ENCODE measurements around the gene FAM111B. TPM values are rescaled to one million over a fixed set of nuclear protein-coding genes. Genes with fewer than 3 reads are reported as not detected.
"Not testable (repeated sequence)": the region's sequence is repeated elsewhere in the genome, so short reads cannot be mapped to it uniquely, and the experiment has no call there.

FAM111B gene
- total RNA-seq, 2 donors from 2014 or later: 7.9 to 27.5 TPM

DNA sequence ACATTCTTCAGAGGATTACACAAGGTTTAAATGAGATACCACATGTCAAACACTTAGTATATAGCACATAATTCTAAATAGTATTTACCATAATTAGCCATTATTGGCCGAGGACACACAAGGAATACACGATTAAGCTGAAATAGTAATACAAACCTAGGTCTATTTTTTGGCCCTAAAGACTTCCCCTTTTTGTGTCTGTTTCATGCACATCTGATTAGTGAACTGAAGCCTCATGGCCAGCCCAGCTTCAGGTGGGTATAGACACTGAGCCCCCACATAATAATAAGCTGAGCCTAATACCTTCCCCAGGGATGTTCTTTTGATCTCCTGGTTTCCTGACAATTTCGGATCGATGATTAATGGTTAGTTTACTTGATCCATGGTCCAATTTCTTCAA is 18.9 kb upstream of the FAM111B start:
- H3K9ac ChIP-seq (ENCODE audit: low read depth in 2 of 2, low read length in 2 of 2): no peak overlapping the region
- H3K4me1 ChIP-seq: no peaks in the 10 kb centered on the region
- no peaks in the 10 kb centered on the region for H3K27me3 ChIP-seq
- no peak for DNase-seq
- no peaks in the 10 kb centered on the region for H3K36me3 ChIP-seq
- H3K27ac ChIP-seq: no peak overlapping the region
- intact Hi-C loops (cut with DNase I): no loop called here
- H3K9me3 ChIP-seq: no peaks in the 10 kb centered on the region
- no peak overlapping the region for H3K4me3 ChIP-seq
- TF ChIP-seq, protein P1, sequence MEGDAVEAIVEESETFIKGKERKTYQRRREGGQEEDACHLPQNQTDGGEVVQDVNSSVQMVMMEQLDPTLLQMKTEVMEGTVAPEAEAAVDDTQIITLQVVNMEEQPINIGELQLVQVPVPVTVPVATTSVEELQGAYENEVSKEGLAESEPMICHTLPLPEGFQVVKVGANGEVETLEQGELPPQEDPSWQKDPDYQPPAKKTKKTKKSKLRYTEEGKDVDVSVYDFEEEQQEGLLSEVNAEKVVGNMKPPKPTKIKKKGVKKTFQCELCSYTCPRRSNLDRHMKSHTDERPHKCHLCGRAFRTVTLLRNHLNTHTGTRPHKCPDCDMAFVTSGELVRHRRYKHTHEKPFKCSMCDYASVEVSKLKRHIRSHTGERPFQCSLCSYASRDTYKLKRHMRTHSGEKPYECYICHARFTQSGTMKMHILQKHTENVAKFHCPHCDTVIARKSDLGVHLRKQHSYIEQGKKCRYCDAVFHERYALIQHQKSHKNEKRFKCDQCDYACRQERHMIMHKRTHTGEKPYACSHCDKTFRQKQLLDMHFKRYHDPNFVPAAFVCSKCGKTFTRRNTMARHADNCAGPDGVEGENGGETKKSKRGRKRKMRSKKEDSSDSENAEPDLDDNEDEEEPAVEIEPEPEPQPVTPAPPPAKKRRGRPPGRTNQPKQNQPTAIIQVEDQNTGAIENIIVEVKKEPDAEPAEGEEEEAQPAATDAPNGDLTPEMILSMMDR (IDR thresholded peaks at IDR 0.05): no peak

DNA sequence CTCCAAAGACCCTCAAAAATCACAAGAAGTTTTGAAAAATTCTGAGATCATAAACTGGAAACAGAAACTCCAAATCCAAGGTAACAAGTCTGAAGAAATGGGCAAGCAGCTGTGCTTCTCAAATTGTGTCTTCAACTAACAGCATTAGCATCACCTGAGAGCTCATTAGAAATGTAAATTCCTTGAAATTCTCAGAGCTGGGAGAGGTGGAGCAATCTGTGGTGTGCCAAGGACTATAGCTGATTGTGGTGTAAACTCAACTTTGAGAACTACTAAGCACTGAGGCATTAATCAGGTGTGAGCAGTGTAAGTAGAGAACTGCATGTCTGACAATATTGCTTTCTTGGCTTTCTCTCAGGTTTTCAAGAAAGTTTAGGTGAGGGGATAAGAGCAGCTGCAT is 13.5 kb upstream of the FAM111B start:
- not testable (repeated sequence) for H3K4me1 ChIP-seq; H3K4me3 ChIP-seq; H3K36me3 ChIP-seq; H3K9ac ChIP-seq (ENCODE audit: low read depth in 2 of 2, low read length in 2 of 2); DNase-seq; H3K27me3 ChIP-seq; H3K27ac ChIP-seq; H3K9me3 ChIP-seq
- intact Hi-C loops (cut with DNase I): loop anchor here (2.0 kb wide), 1 partner anchor 43 kb away; no protein-coding TSS in a partner anchor

DNA sequence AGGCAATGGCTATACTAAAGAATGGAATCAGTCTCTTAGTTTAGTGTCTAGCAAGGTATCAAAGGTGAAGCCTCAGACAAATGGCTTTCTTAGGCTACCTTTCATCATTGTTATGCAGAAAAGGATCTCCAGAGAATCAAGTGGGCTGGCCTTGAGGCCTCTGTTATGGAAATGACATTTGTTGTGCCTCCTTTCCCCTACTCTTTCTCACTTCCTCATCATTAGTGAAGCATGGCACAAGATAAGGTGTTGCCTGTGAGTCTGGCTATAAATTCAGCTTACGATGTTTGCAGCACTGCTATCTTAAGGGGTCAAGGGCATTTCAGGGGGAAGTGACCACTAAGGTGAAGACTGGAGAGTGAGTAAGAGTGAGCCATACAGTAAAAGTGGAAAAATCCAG is 11.8 kb upstream of the FAM111B start:
- H3K4me1 ChIP-seq; DNase-seq; intact Hi-C loops (cut with DNase I); H3K36me3 ChIP-seq; H3K9me3 ChIP-seq; H3K4me3 ChIP-seq; H3K27ac ChIP-seq; H3K27me3 ChIP-seq; H3K9ac ChIP-seq (ENCODE audit: low read depth in 2 of 2, low read length in 2 of 2): not testable (repeated sequence)

DNA sequence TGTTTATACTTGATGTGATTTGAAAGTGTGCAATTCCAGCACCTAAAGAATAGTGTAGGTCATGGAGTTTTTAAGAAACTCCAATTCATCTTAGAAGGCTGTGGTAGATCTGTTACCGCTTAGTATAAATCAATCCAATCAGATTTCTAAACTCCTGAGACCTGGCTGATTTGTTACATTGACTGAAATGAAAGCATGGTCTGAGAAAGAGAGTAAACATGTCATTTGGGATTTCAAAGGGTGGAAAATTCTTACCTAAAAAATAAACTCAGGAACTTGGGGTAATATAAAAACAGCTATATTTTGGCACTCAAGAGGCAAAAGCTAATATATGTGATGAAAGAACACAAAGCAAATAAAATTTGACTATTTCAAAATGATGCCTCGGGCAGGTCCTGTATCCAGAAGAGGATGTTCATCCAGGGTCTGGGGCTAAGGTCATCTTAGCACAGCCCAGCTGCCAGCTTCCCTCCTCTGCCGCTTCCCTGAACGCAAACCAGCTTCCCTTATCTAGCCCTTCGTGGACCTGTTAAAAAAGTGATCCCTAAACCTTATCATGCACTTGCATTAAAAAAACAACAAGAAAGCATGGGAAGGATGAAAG is 11.0 kb upstream of the FAM111B start:
- H3K4me3 ChIP-seq; H3K9me3 ChIP-seq; intact Hi-C loops (cut with DNase I): not testable (repeated sequence)

DNA sequence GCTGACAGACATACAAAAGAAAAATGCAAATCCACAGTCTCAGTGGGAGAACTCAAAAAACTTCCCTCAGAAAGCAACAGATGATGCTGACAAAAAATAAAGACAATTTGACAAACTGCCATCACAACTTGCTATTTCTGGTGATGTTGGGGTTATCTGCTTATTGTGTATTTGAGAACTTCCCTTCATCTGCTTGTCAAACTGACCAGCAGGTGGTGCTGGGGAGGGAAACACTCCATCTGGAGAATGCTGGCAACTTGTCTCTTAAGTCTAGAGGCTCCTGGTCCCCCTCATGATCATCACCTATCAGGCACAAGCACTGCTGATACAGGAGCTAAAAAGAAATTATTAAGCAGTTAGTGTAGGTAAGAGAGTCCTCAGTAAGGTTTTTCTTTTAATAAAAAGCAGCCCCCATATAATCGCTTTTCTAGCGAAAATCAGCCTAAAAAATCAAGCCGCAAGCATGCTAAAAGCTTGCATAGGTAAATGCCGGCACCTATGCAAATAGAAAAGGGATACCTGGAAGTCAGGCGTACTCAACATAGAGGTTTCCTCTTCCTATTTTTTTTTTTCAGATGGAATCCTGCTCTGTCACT is 9.8 kb upstream of the FAM111B start:
- Histone ChIP-seq H3K9me3 (no peaks in the 10 kb centered on the region), H3K4me3 (no peak overlapping the region), H3K36me3 (no peaks in the 10 kb centered on the region), H3K27ac (no peak overlapping the region), H3K4me1 (no peaks in the 10 kb centered on the region), H3K9ac (ENCODE audit: low read depth in 2 of 2, low read length in 2 of 2) (no peak overlapping the region), H3K27me3 (no peaks in the 10 kb centered on the region)
- peak; percentile 77 for DNase-seq
- TF ChIP-seq, protein P1 (IDR thresholded peaks at IDR 0.05): peak; percentile 55
- intact Hi-C loops (cut with DNase I): no loop called here

More for the DNA sequence above, 11.0 kb upstream of the FAM111B start:
- not testable (repeated sequence) for H3K27ac ChIP-seq; DNase-seq; H3K4me1 ChIP-seq; H3K9ac ChIP-seq (ENCODE audit: low read depth in 2 of 2, low read length in 2 of 2); H3K36me3 ChIP-seq; H3K27me3 ChIP-seq

DNA sequence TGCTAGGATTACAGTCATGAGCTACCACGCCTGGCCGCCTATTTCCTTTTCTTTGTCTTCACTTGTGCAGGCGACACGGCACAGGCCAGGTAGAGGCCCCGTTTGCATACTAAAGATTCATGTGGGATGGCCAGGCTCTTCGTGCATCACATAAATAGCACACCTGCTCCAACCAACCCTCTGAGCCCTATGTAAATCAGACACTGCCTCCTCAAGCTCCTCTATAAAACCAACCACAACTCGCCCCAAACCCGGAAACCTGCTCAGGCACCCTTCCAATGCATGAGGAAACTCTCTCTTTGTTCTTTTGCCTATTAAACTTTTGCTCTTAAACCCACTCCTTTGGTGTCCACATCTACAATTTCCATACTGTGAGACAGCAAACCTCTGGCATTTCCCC is 9.1 kb upstream of the FAM111B start:
- H3K9me3 ChIP-seq; intact Hi-C loops (cut with DNase I); H3K36me3 ChIP-seq; H3K9ac ChIP-seq (ENCODE audit: low read depth in 2 of 2, low read length in 2 of 2); DNase-seq; H3K27ac ChIP-seq; H3K4me1 ChIP-seq; H3K27me3 ChIP-seq; H3K4me3 ChIP-seq: not testable (repeated sequence)

DNA sequence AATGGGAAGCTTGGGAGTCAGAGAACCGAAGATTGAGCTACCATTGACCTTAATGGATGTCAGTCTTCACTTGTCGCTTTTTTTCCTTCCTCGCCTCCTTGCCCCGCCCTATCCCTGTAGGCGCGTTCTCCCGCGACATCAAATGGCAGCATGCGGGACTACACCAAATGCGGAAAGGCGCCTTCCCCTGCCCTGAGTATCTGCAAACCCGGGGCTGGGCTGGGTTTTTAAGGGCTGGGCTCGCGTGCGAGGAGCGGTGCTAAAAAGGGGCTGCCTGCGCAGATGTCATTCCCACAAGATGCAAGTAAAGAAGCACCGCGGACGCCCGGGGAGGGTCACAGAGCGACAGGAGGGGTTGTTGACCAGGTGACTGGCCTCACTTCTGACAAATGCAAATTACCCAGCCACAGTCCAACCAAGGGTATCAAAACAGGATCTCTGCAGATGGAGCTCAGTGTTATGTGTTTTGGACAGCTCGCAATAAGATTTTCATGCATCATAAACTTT is 4.7 kb upstream of the FAM111B start:
- Histone ChIP-seq H3K4me1 (peaks cover 5% of the 10 kb centered on the region), H3K27me3 (no peaks in the 10 kb centered on the region), H3K9me3 (no peaks in the 10 kb centered on the region), H3K36me3 (no peaks in the 10 kb centered on the region), H3K27ac (no peak overlapping the region), H3K9ac (ENCODE audit: low read depth in 2 of 2, low read length in 2 of 2) (peak overlapping the region in 1 of 2 donors; percentile 18), H3K4me3 (peak overlapping the region; percentile 12)
- intact Hi-C loops (cut with DNase I): no loop called here
- peak; percentile 79 for DNase-seq
- TF ChIP-seq, protein P1 (IDR thresholded peaks at IDR 0.05): peak; percentile 14

DNA sequence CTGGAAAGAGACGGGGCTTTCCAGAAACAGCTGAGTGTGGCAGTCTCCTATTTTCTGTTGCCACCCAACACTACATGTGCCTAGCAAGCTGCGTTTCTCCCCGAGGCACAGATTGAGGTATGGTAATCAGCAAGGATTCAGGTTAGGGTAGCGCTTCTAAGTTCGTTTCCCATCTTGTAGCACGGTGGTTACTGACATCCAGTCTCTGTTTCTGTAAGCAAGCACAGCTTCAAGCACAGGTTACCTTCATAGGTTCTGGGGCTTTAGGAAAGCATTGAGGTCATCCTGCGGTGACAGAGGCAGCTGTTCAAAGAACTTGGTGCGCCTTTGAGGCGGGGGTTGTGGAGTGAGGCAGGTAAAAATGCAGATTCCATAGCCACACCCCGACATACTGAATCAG is 684 bp downstream of the FAM111B start:
- peak; percentile 25 for DNase-seq
- H3K9ac ChIP-seq (ENCODE audit: low read depth in 2 of 2, low read length in 2 of 2); H3K4me1 ChIP-seq; H3K27ac ChIP-seq; H3K36me3 ChIP-seq; intact Hi-C loops (cut with DNase I); H3K27me3 ChIP-seq; H3K9me3 ChIP-seq: not testable (repeated sequence)
- H3K4me3 ChIP-seq: peak overlapping the region; percentile 62
